GM23248 (cell line): ENCODE data around the gene RNF224. TPM values are rescaled to one million over a fixed set of nuclear protein-coding genes. Genes with fewer than 3 reads are reported as not detected.

Experiments used
- DNase-seq: peaks from one replicate; pipeline ENCODE4 v3.0.0-alpha.2; 2015
- H2AFZ ChIP-seq: fragments of 200-600 bp; sonication (generic); 2 replicates; pipeline ENCODE4 v1.6.1; 2016; ENCODE audit warnings: antibody characterized with exemption
- H3F3A ChIP-seq: fragments of 200-600 bp; sonication (generic); 2 replicates; pipeline ENCODE4 v1.6.1; 2016; ENCODE audit warnings: mild to moderate bottlenecking, antibody characterized with exemption, mixed run types; ENCODE audit not compliant: insufficient read depth
- H3K27ac ChIP-seq: fragments of 200-600 bp; sonication (generic); 2 replicates; pipeline ENCODE4 v1.5.1; 2016; ENCODE audit warnings: mild to moderate bottlenecking
- H3K27me3 ChIP-seq: fragments of 200-600 bp; sonication (generic); replicated peaks from 2 replicates; pipeline ENCODE4 v1.6.1; 2016; ENCODE audit warnings: mild to moderate bottlenecking; ENCODE audit not compliant: insufficient read depth
- H3K36me3 ChIP-seq: fragments of 200-600 bp; sonication (generic); 2 replicates; pipeline ENCODE4 v1.6.1; 2016; ENCODE audit warnings: low read depth, mild to moderate bottlenecking
- H3K4me1 ChIP-seq: fragments of 200-600 bp; sonication (generic); 2 replicates; pipeline ENCODE4 v1.6.1; 2016; ENCODE audit warnings: mild to moderate bottlenecking; ENCODE audit not compliant: insufficient read depth
- H3K4me2 ChIP-seq: fragments of 200-600 bp; sonication (generic); one replicate; pipeline ENCODE4 v1.6.1; 2016; ENCODE audit warnings: mild to moderate bottlenecking; ENCODE audit not compliant: unreplicated experiment
- H3K4me3 ChIP-seq: fragments of 200-600 bp; sonication (generic); 2 replicates; pipeline ENCODE4 v1.5.1; 2016; ENCODE audit warnings: mild to moderate bottlenecking
- H3K79me2 ChIP-seq: fragments of 200-600 bp; sonication (generic); 2 replicates; pipeline ENCODE4 v1.6.1; 2016; ENCODE audit warnings: mild to moderate bottlenecking; ENCODE audit not compliant: insufficient read depth
- H3K9ac ChIP-seq: fragments of 200-600 bp; sonication (generic); 2 replicates; pipeline ENCODE4 v1.6.1; 2016; ENCODE audit warnings: mild to moderate bottlenecking
- H3K9me2 ChIP-seq: fragments of 200-600 bp; sonication (generic); 2 replicates; pipeline ENCODE4 v1.6.1; 2016; ENCODE audit warnings: mixed run types, mild to moderate bottlenecking, moderate library complexity; ENCODE audit not compliant: insufficient read depth
- H3K9me3 ChIP-seq: fragments of 200-600 bp; sonication (generic); one replicate; pipeline ENCODE4 v1.6.1; 2017; ENCODE audit warnings: low read depth
- H4K20me1 ChIP-seq: fragments of 200-600 bp; sonication (generic); 2 replicates; pipeline ENCODE4 v1.6.0; 2016; ENCODE audit not compliant: insufficient read depth
- EZH2 ChIP-seq: fragments of 200-600 bp; sonication (generic); IDR thresholded peaks from 2 replicates; pipeline ENCODE4 v1.6.1; 2018; ENCODE audit warnings: antibody characterized with exemption, mild to moderate bottlenecking; ENCODE audit not compliant: insufficient read depth, poor library complexity, severe bottlenecking
- EZH2phosphoT487 ChIP-seq: fragments of 200-600 bp; sonication (generic); IDR thresholded peaks from 2 replicates; pipeline ENCODE4 v1.6.1; 2018; ENCODE audit warnings: antibody characterized with exemption, moderate library complexity, mild to moderate bottlenecking, low read depth; ENCODE audit not compliant: insufficient read depth
- WGBS, 2 experiments: methylation state at CpG; one replicate each; pipeline ENCODE4 v1.1.6; 2015 to 2017; ENCODE audit warnings: low lambda C conversion rate in 2 of 2, low coverage in 1 of 2; ENCODE audit errors: missing lambda C conversion rate in 2 of 2; 5-methylcytosine and 5-hydroxymethylcytosine counted together
- in situ Hi-C: fragments of 300-500 bp; cut with MboI; formaldehyde crosslinking; loops from 2 replicates; pipeline ENCODE4 v1.15.0; 2020
- polyA plus RNA-seq: library from polyadenylated mRNA; unstranded; fragments of >200 nt; fragmentation: Nextera tagmentation; extraction: Ambion mirVana; gene quantifications from 2 replicates; pipeline ENCODE4 v1.2.1, GENCODE V29; 2016
- total RNA-seq: library from RNA; depleted of rRNA; stranded (reverse); fragments of >200 nt; shearing (Covaris generic); gene quantifications from 2 replicates; pipeline ENCODE4 v1.2.3, GENCODE V29; 2014

Gene RNF224
- total and polyA plus RNA-seq, 2 experiments from 2014 or later, result not detected

- no peak within 1 kb of the TSS for H3K27ac ChIP-seq
- no peak for DNase-seq
- H4K20me1 ChIP-seq, result no peaks in the 10 kb centered on the region
- no peaks in the 10 kb centered on the region for H3K36me3 ChIP-seq
- H3K4me2 ChIP-seq, result no peak within 1 kb of the TSS
- no peaks in the 10 kb centered on the region for H3K4me1 ChIP-seq
- TF ChIP-seq EZH2phosphoT487 (no peak), EZH2 (no peak)
- H2AFZ ChIP-seq, result no peak within 1 kb of the TSS
- no peaks in the 10 kb centered on the region for H3F3A ChIP-seq
- WGBS, 2 experiments, result 53 to 54% methylated on average over 14 of the region's 14 CpGs
- H3K9me3 ChIP-seq, result no peaks in the 10 kb centered on the region
- in situ Hi-C loops, result no loop called here
- H3K9me2 ChIP-seq, result no peaks in the 10 kb centered on the region
- H3K79me2 ChIP-seq, result no peaks in the 10 kb centered on the region
- no peak within 1 kb of the TSS for H3K4me3 ChIP-seq
- H3K9ac ChIP-seq, result no peak within 1 kb of the TSS
- H3K27me3 ChIP-seq, result no peaks in the 10 kb centered on the region
Observed at GRCh38 chr9:137230705-137231371, 3.5 kb downstream of the RNF224 start, which contains the start of gene SLC34A3. TSS of gene SLC34A3 (plus strand) at chr9:137230901. CDS start at chr9:137231703, 802 bp downstream.

DNA sequence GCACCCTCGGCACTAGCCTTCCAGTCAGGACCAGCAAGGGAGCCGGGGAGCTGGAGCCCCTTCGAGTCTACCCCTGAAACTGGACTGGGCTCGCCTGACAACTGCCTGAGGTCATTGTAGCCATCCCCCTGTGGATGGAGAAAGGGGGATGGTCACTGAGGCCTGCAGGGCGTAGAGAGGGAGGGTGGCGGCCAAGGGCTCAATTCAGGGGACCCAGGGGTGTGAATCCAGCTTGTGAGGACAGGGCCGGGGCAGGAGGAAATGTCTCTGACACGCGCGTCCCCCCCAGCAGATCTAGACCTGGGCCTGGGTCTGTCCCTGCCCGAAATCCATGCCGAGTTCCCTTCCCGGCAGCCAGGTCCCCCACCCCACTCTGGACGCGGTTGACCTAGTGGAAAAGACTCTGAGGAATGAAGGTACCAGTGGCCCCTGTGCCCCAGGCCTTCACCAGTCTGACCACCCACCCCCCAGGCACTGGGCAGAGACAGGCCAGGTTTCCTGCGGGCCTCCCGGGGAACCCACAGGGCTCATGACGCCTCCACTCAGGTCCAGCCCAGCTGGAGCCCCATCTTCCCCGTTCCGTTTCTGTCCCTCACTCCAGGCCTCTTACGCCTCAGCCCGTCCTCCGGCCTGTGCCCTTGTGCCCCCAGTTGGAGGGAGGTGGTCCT, 4.2 kb downstream of the RNF224 start:
- H3K9me3 ChIP-seq, result no peaks in the 10 kb centered on the region
- no peaks in the 10 kb centered on the region for H3K9me2 ChIP-seq
- H3K4me3 ChIP-seq, result no peak overlapping the region
- DNase-seq, result no peak
- WGBS, 2 experiments, result 73 to 83% methylated on average over 18 to 23 of the region's 23 CpGs
- H3K36me3 ChIP-seq, result no peaks in the 10 kb centered on the region
- no peak overlapping the region for H3K27ac ChIP-seq
- in situ Hi-C loops, result no loop called here
- no peak for TF ChIP-seq EZH2phosphoT487
- TF ChIP-seq EZH2, result no peak
- no peaks in the 10 kb centered on the region for H3K27me3 ChIP-seq
- H3K79me2 ChIP-seq, result no peaks in the 10 kb centered on the region
- H3K9ac ChIP-seq, result no peak overlapping the region
- no peak overlapping the region for H3K4me2 ChIP-seq
- no peaks in the 10 kb centered on the region for H3K4me1 ChIP-seq
- H3F3A ChIP-seq, result no peaks in the 10 kb centered on the region
- H4K20me1 ChIP-seq, result no peaks in the 10 kb centered on the region
- no peak overlapping the region for H2AFZ ChIP-seq

DNA sequence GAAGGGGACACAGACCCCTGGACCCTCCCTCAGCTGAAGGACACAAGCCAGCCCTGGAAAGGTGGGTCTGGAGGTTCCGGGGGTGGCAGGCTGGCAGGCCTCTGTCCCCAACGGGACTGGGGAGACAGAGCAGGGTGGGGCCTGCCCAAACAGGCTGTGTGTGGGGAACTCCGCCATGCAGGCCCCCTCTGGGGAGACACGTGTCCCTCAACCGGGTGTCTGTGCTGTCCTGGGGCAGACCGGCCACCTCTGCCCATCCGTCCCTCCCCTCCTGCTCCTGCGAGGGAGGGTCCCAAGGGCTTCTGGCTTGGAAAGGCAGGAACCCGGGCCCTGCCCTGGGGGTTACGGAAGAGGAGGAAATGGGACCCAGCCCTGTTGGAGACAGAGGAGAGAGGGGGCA, 4.8 kb downstream of the RNF224 start:
- no peak overlapping the region for H3K4me2 ChIP-seq
- no peaks in the 10 kb centered on the region for H3K4me1 ChIP-seq
- H3K36me3 ChIP-seq, result no peaks in the 10 kb centered on the region
- no peak for TF ChIP-seq EZH2
- TF ChIP-seq EZH2phosphoT487, result no peak
- in situ Hi-C loops, result no loop called here
- 54 to 65% methylated on average over 7 to 10 of the region's 10 CpGs for WGBS, 2 experiments
- no peaks in the 10 kb centered on the region for H3F3A ChIP-seq
- no peaks in the 10 kb centered on the region for H3K27me3 ChIP-seq
- DNase-seq, result no peak
- H3K9me2 ChIP-seq, result no peaks in the 10 kb centered on the region
- no peak overlapping the region for H3K9ac ChIP-seq
- no peak overlapping the region for H3K4me3 ChIP-seq
- H4K20me1 ChIP-seq, result no peaks in the 10 kb centered on the region
- H2AFZ ChIP-seq, result no peak overlapping the region
- H3K79me2 ChIP-seq, result no peaks in the 10 kb centered on the region
- no peaks in the 10 kb centered on the region for H3K9me3 ChIP-seq
- H3K27ac ChIP-seq, result no peak overlapping the region

DNA sequence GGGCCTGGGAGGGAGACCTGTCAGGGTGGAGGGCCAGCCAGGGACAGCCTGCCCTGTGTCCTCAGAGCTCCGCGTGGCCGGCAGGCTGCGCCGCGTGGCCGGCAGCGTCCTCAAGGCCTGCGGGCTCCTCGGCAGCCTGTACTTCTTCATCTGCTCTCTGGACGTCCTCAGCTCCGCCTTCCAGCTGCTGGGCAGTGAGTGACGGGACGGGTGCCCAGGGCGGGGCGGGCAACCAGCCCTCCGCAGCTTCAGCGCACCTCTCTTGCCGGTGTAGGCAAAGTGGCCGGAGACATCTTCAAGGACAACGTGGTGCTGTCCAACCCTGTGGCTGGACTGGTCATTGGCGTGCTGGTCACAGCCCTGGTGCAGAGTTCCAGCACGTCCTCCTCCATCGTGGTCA, 5.2 kb downstream of the RNF224 start:
- Histone ChIP-seq H3K79me2 (0 out of 2 replicates have a peak, but pooled peaks cover 3% of the 10 kb centered on the region), H3F3A (no peaks in the 10 kb centered on the region), H3K4me2 (no peak overlapping the region), H2AFZ (no peak overlapping the region), H3K4me1 (no peaks in the 10 kb centered on the region), H3K9ac (no peak overlapping the region), H3K4me3 (no peak overlapping the region), H3K9me3 (no peaks in the 10 kb centered on the region), H3K36me3 (no peaks in the 10 kb centered on the region), H3K27ac (no peak overlapping the region), H3K9me2 (no peaks in the 10 kb centered on the region), H3K27me3 (no peaks in the 10 kb centered on the region), H4K20me1 (no peaks in the 10 kb centered on the region)
- in situ Hi-C loops, result no loop called here
- 63 to 67% methylated on average over 21 to 23 of the region's 24 CpGs for WGBS, 2 experiments
- no peak for DNase-seq
- no peak for TF ChIP-seq EZH2phosphoT487
- no peak for TF ChIP-seq EZH2
